Suppressor macrophage (primary cell): ENCODE results near the gene RNF113A.
"Not testable (repeated sequence)": the region's sequence is repeated elsewhere in the genome, so short reads cannot be mapped to it uniquely, and the experiment has no call there.

Experiments
- DNase-seq, 4 experiments: peaks; one replicate each; pipeline ENCODE4 v3.0.0-alpha.2; 2020 to 2022

Gene RNF113A

DNA sequence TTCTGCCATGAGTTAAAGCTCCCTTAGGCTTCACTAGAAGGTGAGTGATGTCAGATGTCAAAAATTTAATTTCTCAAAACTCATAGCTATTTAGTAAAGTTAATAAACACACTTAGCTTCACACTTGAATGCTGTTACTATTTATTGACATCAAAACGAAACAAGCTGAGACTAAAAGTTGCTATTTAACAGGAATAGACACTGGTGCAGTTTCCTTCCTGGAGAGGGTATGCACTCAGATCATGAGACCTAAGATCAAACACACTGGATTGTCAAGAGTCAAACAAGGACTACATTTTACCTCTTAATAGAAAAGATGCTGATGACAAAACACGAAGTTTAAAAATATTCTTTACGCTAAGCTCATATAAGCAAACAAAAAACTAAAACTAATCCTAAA is 37.6 kb downstream of the RNF113A start:
- no peak for DNase-seq

DNA sequence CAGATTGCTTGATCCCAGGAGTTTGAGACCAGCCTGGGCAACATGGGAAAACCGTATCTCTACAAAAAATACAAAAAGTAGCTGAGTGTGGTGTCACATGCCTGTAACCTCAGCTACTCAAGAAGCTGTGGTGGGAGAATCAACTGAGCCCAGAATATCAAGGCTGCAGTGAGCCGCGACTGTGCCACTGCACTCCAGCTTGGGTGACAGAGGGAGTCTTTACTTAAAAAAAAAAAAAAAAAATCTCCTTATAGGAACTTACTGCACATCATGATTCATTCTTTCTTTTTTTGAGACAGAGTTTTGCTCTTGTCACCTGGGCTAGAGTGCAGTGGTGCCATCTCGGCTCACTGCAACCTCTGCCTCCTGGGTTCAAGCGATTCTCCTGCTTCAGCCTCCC is 43.1 kb downstream of the RNF113A start:
- no peak for DNase-seq

DNA sequence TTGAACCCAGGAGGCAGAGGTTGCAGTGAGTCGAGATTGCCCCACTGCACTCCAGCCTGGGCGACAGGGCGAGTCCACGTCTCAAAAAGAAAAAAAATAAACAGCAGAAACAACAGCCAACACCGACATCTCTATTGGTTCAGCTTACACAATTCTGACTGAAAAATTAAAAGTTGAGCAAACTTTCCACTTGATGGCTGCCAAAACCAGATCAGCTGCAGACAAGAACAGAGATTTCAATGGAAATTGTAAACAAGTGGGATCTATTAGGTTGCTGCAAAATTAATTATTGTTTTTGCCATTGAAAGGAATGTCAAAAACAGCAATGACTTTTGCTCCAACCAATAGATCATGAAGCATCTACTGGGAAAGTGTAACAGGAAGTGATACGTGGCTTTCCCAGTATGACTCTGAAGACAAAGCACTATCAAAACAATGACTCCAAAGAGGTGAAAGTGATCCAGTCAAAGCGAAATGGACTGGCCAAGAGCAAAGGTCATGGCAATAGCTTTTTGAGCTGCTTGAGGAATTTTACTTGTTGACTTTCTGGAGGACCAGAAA is 45.1 kb downstream of the RNF113A start:
- DNase-seq: no peak

DNA sequence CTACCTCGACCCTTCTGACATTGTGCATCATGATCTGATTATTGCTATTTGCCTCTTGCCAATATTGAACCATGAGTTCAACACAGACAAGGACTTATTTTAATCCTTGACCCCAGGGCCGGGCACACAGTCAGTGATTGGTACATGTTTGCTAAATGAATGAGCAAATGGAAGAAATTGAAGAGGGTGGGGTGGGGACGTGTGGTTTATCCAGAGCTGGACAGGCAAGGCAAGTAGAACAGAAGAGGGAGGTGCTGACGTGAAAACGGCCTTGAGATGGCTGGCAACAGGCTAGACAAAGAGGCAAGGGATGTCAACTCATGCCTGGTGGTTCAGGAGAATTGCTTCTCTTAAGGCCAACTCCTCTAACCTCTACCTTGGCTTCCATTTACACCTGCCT is 47.3 kb downstream of the RNF113A start:
- not testable (repeated sequence) for DNase-seq

DNA sequence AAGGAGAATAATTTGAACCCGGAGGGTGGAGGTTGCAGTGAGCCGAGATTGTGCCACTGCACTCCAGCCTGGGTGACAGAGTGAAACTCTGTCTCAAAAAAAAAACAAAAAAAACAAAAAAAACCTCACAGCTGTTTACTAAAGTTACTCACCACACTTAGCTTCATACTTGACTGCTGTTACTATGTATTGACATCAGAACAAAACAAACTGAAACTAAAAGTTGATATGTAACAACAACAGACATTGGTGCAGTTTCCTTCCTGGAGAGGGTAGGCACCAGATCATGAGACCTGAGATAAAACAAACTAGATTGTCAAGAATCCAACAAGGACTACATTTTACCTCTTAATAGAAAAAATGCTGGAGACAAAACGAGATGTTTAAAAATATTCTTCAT is 49.8 kb downstream of the RNF113A start:
- peak in 1 of 4 experiments; percentile 12 for DNase-seq
